ENCODE measurements around the gene PTGR3.

PTGR3 gene

GRCh38 chr18:75183973-75184493 is 24.9 kb downstream of the PTGR3 start:
- Histone ChIP-seq H3K4me1 (ENCODE audit: insufficient read depth, low read length, severe bottlenecking) (no peaks in the 10 kb centered on the region), H3K9me3 (ENCODE audit: low read length) (no peaks in the 10 kb centered on the region), H3F3A (ENCODE audit: insufficient read depth, low read length) (no peaks in the 10 kb centered on the region), H3K79me2 (ENCODE audit: insufficient read depth, low read length) (no peaks in the 10 kb centered on the region), H3K27ac (ENCODE audit: low read depth, low read length, poor library complexity, severe bottlenecking) (no peak overlapping the region), H3K27me3 (ENCODE audit: insufficient read depth, low read length) (no peaks in the 10 kb centered on the region), H3K36me3 (ENCODE audit: insufficient read depth, low read length) (no peaks in the 10 kb centered on the region), H3K9me2 (ENCODE audit: low read depth, low read length) (no peaks in the 10 kb centered on the region), H3K9ac (ENCODE audit: low read length) (no peak overlapping the region), H2AFZ (ENCODE audit: low read length) (no peak overlapping the region), H4K20me1 (ENCODE audit: insufficient read depth, low read length) (no peaks in the 10 kb centered on the region), H3K4me2 (ENCODE audit: low read length) (no peak overlapping the region), H3K4me3 (ENCODE audit: low read depth, low read length, poor library complexity, severe bottlenecking) (no peak overlapping the region)
- TF ChIP-seq CTCF (IDR thresholded peaks at IDR 0.05; ENCODE audit: low read length): no peak
- TF ChIP-seq EZH2 (IDR thresholded peaks at IDR 0.05; ENCODE audit: borderline replicate concordance, low read length): no peak

- H3K9ac ChIP-seq (ENCODE audit: low read length): no peak overlapping the region
- H3K27ac ChIP-seq (ENCODE audit: low read depth, low read length, poor library complexity, severe bottlenecking): no peak overlapping the region
- no peak overlapping the region for H3K4me2 ChIP-seq (ENCODE audit: low read length)
- H3K27me3 ChIP-seq (ENCODE audit: insufficient read depth, low read length): no peaks in the 10 kb centered on the region
- no peak for TF ChIP-seq EZH2 (IDR thresholded peaks at IDR 0.05; ENCODE audit: borderline replicate concordance, low read length)
- TF ChIP-seq CTCF (IDR thresholded peaks at IDR 0.05; ENCODE audit: low read length): no peak
- no peaks in the 10 kb centered on the region for H3F3A ChIP-seq (ENCODE audit: insufficient read depth, low read length)
- no peak overlapping the region for H3K4me3 ChIP-seq (ENCODE audit: low read depth, low read length, poor library complexity, severe bottlenecking)
- no peaks in the 10 kb centered on the region for H4K20me1 ChIP-seq (ENCODE audit: insufficient read depth, low read length)
- H3K9me3 ChIP-seq (ENCODE audit: low read length): no peaks in the 10 kb centered on the region
- H3K9me2 ChIP-seq (ENCODE audit: low read depth, low read length): no peaks in the 10 kb centered on the region
- no peaks in the 10 kb centered on the region for H3K79me2 ChIP-seq (ENCODE audit: insufficient read depth, low read length)
- no peaks in the 10 kb centered on the region for H3K4me1 ChIP-seq (ENCODE audit: insufficient read depth, low read length, severe bottlenecking)
- no peaks in the 10 kb centered on the region for H3K36me3 ChIP-seq (ENCODE audit: insufficient read depth, low read length)
- H2AFZ ChIP-seq (ENCODE audit: low read length): no peak overlapping the region
These were observed 25.4 kb downstream of the PTGR3 start for GRCh38 chr18:75183524-75183923.

GRCh38 chr18:75179819-75180600 is 28.9 kb downstream of the PTGR3 start:
- Histone ChIP-seq H3K9ac (ENCODE audit: low read length) (no peak overlapping the region), H2AFZ (ENCODE audit: low read length) (no peak overlapping the region), H4K20me1 (ENCODE audit: insufficient read depth, low read length) (no peaks in the 10 kb centered on the region), H3K4me2 (ENCODE audit: low read length) (no peak overlapping the region), H3F3A (ENCODE audit: insufficient read depth, low read length) (no peaks in the 10 kb centered on the region), H3K4me3 (ENCODE audit: low read depth, low read length, poor library complexity, severe bottlenecking) (no peak overlapping the region), H3K27me3 (ENCODE audit: insufficient read depth, low read length) (no peaks in the 10 kb centered on the region), H3K27ac (ENCODE audit: low read depth, low read length, poor library complexity, severe bottlenecking) (no peak overlapping the region), H3K36me3 (ENCODE audit: insufficient read depth, low read length) (no peaks in the 10 kb centered on the region), H3K9me2 (ENCODE audit: low read depth, low read length) (no peaks in the 10 kb centered on the region), H3K4me1 (ENCODE audit: insufficient read depth, low read length, severe bottlenecking) (no peaks in the 10 kb centered on the region), H3K9me3 (ENCODE audit: low read length) (no peaks in the 10 kb centered on the region), H3K79me2 (ENCODE audit: insufficient read depth, low read length) (no peaks in the 10 kb centered on the region)
- TF ChIP-seq CTCF (IDR thresholded peaks at IDR 0.05; ENCODE audit: low read length): no peak
- no peak for TF ChIP-seq EZH2 (IDR thresholded peaks at IDR 0.05; ENCODE audit: borderline replicate concordance, low read length)

All from OCI-LY1 (cell line).